GM12864 (cell line): ENCODE measurements around the gene LRRC72.

ENCODE experiments used
- DNase-seq: peaks from one replicate; pipeline ENCODE4 v3.0.0-alpha.2; 2011; ENCODE audit warnings: low read depth
- H3K4me3 ChIP-seq: 2 replicates; pipeline ENCODE4 v1.5.1; 2011; ENCODE audit warnings: mild to moderate bottlenecking, low read depth, low read length, control low read depth
- TF ChIP-seq, protein P1 (sequence below): IDR thresholded peaks from 2 replicates; pipeline ENCODE4 v1.5.1; 2011; ENCODE audit warnings: low read depth, mild to moderate bottlenecking, moderate library complexity, low read length, control low read depth, inconsistent platforms; ENCODE audit errors: missing control alignments

Gene LRRC72

DNA sequence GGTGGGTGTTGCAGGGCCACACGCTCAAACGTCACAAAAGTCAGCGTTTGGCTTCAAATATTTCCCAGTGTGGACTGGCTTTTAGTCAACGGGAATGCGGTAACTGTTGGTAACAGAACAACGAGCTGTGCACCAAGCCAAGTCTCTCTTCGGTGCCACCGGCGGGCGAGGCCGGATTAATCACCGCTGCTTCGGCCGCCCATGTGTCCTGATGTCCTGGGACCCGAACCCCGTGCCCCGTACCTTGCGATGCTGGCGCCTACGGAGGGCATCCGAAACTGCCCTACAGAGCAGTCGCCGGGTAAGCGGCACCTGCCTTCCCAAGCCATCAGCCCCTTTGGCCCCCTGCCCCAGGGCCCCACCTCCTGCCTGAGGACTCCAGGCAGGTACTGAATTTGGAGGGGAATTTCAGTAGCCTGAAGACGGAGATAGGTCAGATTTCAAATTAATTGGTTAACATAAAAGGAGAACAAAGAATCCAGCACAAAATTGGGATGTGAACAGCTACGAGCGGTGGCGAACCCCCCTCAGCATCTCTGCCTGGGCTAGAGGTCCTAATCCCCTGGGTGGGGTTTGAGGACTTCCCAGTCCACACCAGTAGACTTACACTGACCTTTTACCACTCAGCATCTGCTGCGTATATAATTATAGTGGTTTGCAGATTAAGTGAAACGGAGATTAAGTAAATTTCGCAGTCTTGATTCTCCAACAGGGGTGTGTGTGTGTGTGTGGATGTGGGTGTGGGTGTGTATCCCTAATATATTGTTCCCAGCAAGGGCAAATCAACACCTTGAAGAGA, at the start of gene LRRC72:
LRRC72 (plus strand) TSS at position 84 of the 799 bp plus-strand sequence; CDS start at position 212, 128 bp downstream.
- H3K4me3 ChIP-seq, result no peak within 1 kb of the TSS
- TF ChIP-seq, protein P1, sequence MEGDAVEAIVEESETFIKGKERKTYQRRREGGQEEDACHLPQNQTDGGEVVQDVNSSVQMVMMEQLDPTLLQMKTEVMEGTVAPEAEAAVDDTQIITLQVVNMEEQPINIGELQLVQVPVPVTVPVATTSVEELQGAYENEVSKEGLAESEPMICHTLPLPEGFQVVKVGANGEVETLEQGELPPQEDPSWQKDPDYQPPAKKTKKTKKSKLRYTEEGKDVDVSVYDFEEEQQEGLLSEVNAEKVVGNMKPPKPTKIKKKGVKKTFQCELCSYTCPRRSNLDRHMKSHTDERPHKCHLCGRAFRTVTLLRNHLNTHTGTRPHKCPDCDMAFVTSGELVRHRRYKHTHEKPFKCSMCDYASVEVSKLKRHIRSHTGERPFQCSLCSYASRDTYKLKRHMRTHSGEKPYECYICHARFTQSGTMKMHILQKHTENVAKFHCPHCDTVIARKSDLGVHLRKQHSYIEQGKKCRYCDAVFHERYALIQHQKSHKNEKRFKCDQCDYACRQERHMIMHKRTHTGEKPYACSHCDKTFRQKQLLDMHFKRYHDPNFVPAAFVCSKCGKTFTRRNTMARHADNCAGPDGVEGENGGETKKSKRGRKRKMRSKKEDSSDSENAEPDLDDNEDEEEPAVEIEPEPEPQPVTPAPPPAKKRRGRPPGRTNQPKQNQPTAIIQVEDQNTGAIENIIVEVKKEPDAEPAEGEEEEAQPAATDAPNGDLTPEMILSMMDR, result no peak
- DNase-seq, result no peak

DNA sequence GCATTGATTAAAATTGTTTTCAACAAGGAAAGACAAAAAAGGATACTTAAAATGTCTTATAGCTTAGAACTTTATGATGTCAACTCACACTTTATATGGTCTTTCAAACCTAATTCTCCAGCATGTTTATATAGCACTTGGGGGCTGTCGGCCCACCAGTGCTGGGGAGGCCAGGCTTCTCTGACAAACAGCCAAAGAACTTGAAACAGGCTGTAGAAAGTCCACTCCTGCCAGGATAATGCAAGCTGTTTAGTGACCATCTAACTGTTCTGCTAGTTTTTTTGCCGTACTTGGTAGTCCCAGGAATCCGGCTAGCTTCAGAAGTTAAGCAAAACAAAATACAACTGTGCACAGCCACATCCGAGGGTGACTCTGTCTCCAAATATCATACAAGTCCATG, 47.5 kb upstream of the LRRC72 start:
- TF ChIP-seq, protein P1, result no peak
- H3K4me3 ChIP-seq, result no peak overlapping the region
- DNase-seq, result no peak

DNA sequence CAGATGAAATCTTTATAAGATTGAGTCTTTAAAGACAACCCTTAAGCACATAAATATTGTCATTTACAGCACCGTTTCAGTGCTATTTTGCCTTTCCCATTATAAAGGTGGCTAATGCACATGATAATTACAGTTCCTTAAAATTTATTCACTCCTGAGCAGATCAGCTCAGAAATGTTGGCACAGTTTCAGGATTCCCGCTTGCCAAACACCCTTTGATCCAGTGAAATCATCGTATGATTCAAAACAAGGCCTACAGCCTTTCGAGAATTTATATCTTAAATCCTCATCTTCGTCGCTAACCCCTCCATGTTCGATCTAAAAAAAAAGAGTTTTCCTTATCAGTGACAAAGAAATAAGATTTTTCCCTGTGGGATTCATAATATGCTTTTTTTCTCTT, 47.0 kb upstream of the LRRC72 start:
- no peak overlapping the region for H3K4me3 ChIP-seq
- DNase-seq, result no peak
- TF ChIP-seq, protein P1, result no peak

DNA sequence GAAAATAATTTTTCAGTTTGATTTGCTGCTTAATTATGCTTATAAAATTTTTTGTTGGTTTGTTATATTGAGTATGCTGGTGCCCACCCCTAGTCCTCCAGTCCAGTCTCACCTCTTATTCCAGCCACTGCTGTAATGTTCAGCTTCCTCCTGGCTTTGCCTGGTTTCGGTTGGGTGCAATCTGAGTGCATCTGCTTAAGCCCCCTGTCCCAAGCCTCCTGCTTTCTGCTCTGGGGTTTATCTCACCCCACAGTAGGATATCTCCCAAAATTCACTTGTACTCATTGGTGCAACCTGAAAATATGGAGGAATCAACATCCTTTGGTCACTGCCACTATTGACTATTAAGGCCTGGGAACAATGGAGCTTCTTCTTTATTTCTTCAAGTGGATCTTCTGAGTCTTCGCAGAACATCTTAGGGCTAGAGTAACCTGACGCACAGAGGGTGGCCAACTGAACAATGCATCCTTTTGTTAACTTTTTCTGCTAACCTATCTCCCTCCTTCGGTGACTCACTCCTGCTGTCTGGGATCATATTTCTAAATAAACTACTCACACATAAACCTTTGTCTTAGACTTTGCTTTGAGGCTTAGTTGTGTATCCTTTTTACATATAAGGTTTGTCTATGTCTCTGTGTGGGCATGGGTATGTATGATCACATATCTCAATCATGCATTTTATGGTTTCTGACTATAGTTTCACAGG, 42.0 kb upstream of the LRRC72 start:
- DNase-seq, result no peak
- TF ChIP-seq, protein P1, result no peak
- H3K4me3 ChIP-seq, result no peak overlapping the region

DNA sequence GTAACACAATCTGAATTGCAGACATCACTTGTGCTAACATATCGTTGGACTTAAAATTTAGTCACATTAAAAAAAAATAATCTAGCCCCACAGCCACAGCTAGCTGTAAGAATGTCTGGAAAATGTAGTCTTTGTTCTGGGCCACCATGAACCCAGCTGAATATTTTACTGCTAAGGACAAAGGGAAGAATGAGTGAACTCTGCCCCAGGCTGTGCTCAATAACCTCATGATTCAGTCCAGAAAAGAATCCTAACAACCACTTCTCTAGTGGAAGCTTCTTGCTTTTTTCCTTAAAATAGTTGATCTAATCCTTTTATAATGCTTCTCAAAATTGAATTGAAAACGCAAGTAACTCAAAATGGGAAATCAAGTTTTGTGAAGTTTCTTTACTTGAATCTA, 35.5 kb upstream of the LRRC72 start:
- H3K4me3 ChIP-seq, result no peak overlapping the region
- TF ChIP-seq, protein P1, result no peak
- no peak for DNase-seq

DNA sequence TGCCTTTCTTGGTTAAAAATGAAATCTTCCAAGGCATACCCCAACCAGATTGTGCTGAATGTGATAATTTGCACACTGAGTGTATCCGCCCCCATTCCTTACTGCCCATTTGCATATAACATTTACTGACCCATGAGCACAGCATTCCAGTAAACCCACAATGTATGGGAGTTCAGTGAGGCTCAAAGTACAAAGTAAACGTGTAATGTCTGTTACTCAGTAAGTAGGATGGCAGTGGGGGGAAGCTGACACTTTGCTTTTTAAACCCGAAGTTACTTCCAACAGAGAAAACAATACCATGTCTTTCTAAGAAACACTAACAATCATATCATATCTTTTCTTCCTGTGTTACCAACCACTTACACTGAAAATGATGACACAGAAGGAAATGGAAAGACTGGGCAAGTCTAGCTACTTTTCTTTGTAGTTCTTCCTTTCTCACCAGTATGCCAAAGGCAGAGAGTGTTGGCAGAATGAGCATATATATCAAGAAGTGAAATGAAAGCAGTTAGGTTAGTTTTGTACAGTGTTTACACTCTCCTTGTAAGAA, 34.0 kb upstream of the LRRC72 start:
- no peak overlapping the region for H3K4me3 ChIP-seq
- no peak for DNase-seq
- TF ChIP-seq, protein P1, result no peak
